ENCODE data around the gene RNF213. TPM values are rescaled to one million over a fixed set of nuclear protein-coding genes. Genes with fewer than 3 reads are reported as not detected.

The RNF213 gene
- total RNA-seq, 3 donors from 2014 or later: 96.0 to 111 (median 101) TPM

DNA sequence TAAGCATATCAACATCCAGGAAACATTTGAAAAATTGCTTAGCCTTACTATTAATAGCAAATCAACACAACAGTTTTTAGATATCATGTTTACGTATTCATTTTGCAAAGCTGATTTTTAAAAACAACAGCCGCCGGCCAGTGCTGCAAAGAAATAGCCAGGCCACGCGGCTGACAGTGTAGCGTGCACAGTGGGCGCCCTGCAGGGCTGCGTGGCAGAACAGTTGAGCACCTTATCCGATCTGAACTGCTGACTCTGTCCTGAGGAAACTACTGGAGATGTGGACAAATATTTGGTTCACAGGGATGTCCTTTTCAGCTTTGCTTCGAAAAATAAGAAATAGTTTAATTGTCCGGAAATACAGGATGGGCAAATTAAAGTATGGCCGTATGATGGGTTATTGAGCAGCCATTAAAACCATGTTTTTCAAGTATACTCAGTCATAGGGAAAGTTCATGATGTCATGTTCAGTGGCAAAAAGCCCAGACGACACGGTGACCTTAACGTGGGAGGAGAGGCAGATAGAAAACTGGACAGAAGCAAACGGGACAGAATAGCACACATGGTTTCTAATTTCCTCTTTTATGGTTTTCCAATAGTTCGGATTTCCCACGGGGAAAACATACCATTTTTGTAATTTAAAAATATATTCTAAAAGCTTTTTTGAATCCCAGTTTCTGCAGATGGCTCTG is 101.9 kb downstream of the RNF213 start:
- no peaks in the 10 kb centered on the region for H3K27me3 ChIP-seq
- TF ChIP-seq POLR2A (IDR thresholded peaks at IDR 0.05) (no peak), CTCF (IDR thresholded peaks at IDR 0.05) (no peak), POLR2AphosphoS5 (IDR thresholded peaks at IDR 0.05) (no peak)
- peak overlapping the region in 1 of 2 donors; percentile 8 for H3K27ac ChIP-seq
- peak overlapping the region in 1 of 3 donors; percentile 3 for H3K4me3 ChIP-seq
- H3K9me3 ChIP-seq: no peaks in the 10 kb centered on the region
- H3K4me1 ChIP-seq: no peaks in the 10 kb centered on the region
- intact Hi-C loops (cut with DNase I; ENCODE audit: low total_unique reads): no loop called here
- peaks cover 11% of the 10 kb centered on the region for H3K36me3 ChIP-seq
- peak in 1 of 2 donors; percentile 37 for DNase-seq (ENCODE audit: low spot score in 2 of 2)

DNA sequence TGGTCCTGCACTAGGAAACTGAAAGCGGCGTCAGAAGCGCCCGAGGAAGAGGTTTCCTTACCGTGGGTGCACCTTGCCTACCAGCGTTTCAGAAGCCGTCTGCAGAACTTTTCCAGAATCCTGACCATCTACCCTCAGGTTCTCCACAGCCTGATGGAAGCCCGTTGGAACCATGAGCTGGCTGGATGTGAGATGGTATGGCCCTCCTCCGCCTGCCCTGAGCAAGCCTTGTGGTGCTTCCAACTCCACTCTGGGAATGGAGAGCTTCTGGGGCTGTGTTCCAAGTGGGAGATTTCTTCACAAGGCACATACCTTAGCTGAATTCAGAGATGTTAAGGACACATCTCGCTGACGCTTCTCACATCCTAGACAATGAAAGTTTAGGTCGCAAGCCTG is 102.5 kb downstream of the RNF213 start:
- Histone ChIP-seq H3K9me3 (no peaks in the 10 kb centered on the region), H3K27me3 (no peaks in the 10 kb centered on the region), H3K27ac (peak overlapping the region in 1 of 2 donors; percentile 48), H3K4me1 (no peaks in the 10 kb centered on the region), H3K4me3 (peak overlapping the region in 1 of 3 donors; percentile 3), H3K36me3 (peaks cover 11% of the 10 kb centered on the region)
- DNase-seq (ENCODE audit: low spot score in 2 of 2): peak in 1 of 2 donors; percentile 42
- TF ChIP-seq POLR2AphosphoS5 (IDR thresholded peaks at IDR 0.05) (no peak), POLR2A (IDR thresholded peaks at IDR 0.05) (no peak), CTCF (IDR thresholded peaks at IDR 0.05) (no peak)
- intact Hi-C loops (cut with DNase I; ENCODE audit: low total_unique reads): no loop called here

- Histone ChIP-seq H3K9me3 (no peaks in the 10 kb centered on the region), H3K4me3 (no peak overlapping the region), H3K27me3 (no peaks in the 10 kb centered on the region), H3K4me1 (no peaks in the 10 kb centered on the region), H3K27ac (peak overlapping the region in 1 of 2 donors; percentile 48), H3K36me3 (peaks cover 11% of the 10 kb centered on the region)
- intact Hi-C loops (cut with DNase I; ENCODE audit: low total_unique reads): no loop called here
- TF ChIP-seq CTCF (IDR thresholded peaks at IDR 0.05): no peak
- peak in 1 of 2 donors; percentile 34 for DNase-seq (ENCODE audit: low spot score in 2 of 2)
Measured at GRCh38 chr17:80363518-80364090, 103.0 kb downstream of the RNF213 start.

DNA sequence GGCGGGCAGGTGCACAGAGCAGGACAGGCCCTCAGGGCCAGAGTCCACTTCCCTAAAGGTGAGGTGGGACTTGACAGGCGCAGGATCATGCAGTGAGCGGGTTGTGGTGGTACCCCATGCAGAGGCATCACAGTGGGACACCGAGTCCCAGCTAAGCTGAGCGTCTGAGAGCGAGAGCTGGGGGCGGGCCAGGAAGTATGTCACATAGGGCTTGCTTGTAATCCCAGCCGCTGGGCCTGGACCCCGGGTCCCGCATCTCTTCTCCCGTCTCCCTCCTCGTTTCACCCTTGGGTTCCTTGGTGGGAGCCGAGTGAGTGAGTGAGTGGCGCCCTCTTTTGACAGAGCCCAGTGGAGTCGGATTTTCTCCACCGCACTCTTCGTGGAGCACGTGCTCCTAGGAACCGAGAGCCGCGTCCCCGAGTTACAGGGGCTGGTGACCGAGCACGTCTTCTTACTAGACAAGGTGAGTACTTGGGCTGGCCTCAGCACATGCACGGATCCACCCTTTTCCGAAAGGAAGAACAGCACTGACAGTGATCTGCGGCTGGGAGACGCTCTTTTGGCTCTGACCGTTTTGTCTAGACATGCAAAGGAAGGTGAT is 103.5 kb downstream of the RNF213 start:
- TF ChIP-seq CTCF (IDR thresholded peaks at IDR 0.05) (peak in 1 of 3 donors; percentile 17), POLR2AphosphoS5 (IDR thresholded peaks at IDR 0.05) (no peak)
- Histone ChIP-seq H3K4me1 (no peaks in the 10 kb centered on the region), H3K27me3 (no peaks in the 10 kb centered on the region), H3K9me3 (no peaks in the 10 kb centered on the region), H3K27ac (peak overlapping the region in 1 of 2 donors; percentile 48), H3K36me3 (peaks cover 11% of the 10 kb centered on the region), H3K4me3 (no peak overlapping the region)
- DNase-seq (ENCODE audit: low spot score in 2 of 2): peak in 1 of 2 donors; percentile 50
- intact Hi-C loops (cut with DNase I; ENCODE audit: low total_unique reads): no loop called here
